ENCODE data around the gene GRIP1.

Gene GRIP1

DNA sequence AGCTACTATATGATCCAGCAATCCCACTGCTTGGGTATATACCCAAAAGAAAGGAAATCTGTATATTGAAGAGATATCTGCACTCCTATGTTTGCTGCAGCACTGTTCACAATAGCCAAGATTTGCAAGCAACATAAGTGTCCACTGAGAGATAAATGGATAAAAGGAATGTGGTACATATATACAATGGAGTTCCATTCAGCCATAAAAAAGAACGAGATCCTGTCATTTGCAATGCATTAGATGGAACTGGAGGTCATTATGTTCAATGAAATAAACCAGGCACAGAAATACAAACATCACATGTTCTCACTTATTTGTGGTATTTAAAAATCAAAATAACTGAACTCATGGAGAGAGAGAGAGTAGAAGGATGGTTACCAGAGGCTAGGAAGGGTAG lies 260.0 kb downstream of the GRIP1 start:
- no peaks in the 10 kb centered on the region for H3K9me3 ChIP-seq (ENCODE audit: control insufficient read depth, low read length)

DNA sequence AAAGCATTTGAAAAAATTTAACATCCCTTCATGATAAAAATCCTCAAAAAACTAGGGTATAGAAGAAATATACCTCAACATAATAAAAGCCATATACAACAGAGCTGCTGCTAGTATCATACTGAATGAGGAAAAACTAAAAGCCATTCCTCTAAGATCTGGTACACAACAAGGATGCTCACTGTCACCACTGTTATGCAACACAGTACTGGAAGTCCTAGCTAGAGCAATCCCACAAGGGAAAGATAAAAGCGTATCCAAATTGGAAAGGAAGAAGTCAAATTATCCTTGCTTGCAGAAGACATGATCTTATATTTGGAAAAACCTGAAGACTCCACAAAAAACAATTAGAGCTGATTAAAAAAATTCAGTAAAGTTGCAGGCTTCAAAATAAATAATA lies 261.7 kb downstream of the GRIP1 start:
- Histone ChIP-seq H3K4me2 (ENCODE audit: low read length) (no peak overlapping the region), H3K27me3 (ENCODE audit: control insufficient read depth, insufficient read depth, low read length) (no peaks in the 10 kb centered on the region), H3K27ac (no peak overlapping the region), H2AFZ (no peak overlapping the region), H3K79me2 (no peaks in the 10 kb centered on the region), H3K9ac (no peak overlapping the region), H3K4me3 (ENCODE audit: low read depth, low read length) (no peak overlapping the region), H3K4me1 (no peaks in the 10 kb centered on the region), H3K9me3 (ENCODE audit: control insufficient read depth, low read length) (no peaks in the 10 kb centered on the region), H3K36me3 (ENCODE audit: control insufficient read depth, insufficient read depth, low read length) (no peaks in the 10 kb centered on the region)
- TF ChIP-seq, protein P1, sequence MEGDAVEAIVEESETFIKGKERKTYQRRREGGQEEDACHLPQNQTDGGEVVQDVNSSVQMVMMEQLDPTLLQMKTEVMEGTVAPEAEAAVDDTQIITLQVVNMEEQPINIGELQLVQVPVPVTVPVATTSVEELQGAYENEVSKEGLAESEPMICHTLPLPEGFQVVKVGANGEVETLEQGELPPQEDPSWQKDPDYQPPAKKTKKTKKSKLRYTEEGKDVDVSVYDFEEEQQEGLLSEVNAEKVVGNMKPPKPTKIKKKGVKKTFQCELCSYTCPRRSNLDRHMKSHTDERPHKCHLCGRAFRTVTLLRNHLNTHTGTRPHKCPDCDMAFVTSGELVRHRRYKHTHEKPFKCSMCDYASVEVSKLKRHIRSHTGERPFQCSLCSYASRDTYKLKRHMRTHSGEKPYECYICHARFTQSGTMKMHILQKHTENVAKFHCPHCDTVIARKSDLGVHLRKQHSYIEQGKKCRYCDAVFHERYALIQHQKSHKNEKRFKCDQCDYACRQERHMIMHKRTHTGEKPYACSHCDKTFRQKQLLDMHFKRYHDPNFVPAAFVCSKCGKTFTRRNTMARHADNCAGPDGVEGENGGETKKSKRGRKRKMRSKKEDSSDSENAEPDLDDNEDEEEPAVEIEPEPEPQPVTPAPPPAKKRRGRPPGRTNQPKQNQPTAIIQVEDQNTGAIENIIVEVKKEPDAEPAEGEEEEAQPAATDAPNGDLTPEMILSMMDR (IDR thresholded peaks at IDR 0.05): no peak

More for the DNA sequence above, 260.0 kb downstream of the GRIP1 start:
- no peak overlapping the region for H3K4me3 ChIP-seq (ENCODE audit: low read depth, low read length)
- H3K36me3 ChIP-seq (ENCODE audit: control insufficient read depth, insufficient read depth, low read length): no peaks in the 10 kb centered on the region
- no peak overlapping the region for H3K9ac ChIP-seq
- TF ChIP-seq, protein P1 (IDR thresholded peaks at IDR 0.05): no peak
- no peaks in the 10 kb centered on the region for H3K4me1 ChIP-seq
- no peaks in the 10 kb centered on the region for H3K79me2 ChIP-seq
- H3K27ac ChIP-seq: no peak overlapping the region
- no peak overlapping the region for H3K4me2 ChIP-seq (ENCODE audit: low read length)
- no peaks in the 10 kb centered on the region for H3K27me3 ChIP-seq (ENCODE audit: control insufficient read depth, insufficient read depth, low read length)
- H2AFZ ChIP-seq: no peak overlapping the region

DNA sequence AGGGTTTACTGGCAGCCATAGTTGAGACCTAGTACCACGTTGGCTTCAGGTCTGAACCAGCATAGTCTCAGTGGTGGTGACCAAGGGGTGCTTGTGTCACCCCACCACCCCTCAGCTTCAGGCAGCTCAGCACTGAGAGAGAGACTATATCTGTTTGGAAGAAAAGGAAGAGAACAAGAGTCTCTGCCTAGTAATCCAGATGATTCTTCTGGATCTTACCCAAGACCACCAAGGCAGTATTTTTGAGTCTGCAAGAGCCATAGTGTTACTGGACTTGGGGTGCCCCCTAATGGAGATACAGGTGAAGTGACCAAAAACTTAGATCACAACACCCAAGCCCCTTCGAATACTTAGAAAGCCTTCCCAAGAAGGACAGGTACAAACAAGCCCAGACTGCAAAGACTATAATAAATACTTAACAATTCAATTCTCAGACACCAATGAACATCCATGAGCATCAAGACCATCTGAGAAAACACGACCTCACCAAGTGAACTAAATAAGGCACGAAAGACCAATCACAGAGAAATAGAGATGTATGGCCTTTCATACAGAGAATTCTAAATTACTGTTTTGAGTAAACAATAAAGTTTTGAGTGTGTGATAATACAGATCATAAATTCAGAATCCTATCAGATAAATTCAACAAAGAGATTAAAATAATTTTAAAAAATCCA lies 269.5 kb downstream of the GRIP1 start:
- TF ChIP-seq, protein P1 (IDR thresholded peaks at IDR 0.05): peak; percentile 38
- H3K79me2 ChIP-seq: no peaks in the 10 kb centered on the region
- no peak overlapping the region for H3K4me2 ChIP-seq (ENCODE audit: low read length)
- H3K27ac ChIP-seq: no peak overlapping the region
- H3K4me3 ChIP-seq (ENCODE audit: low read depth, low read length): no peak overlapping the region
- H2AFZ ChIP-seq: no peak overlapping the region
- no peaks in the 10 kb centered on the region for H3K4me1 ChIP-seq
- H3K36me3 ChIP-seq (ENCODE audit: control insufficient read depth, insufficient read depth, low read length): no peaks in the 10 kb centered on the region
- H3K9me3 ChIP-seq (ENCODE audit: control insufficient read depth, low read length): no peaks in the 10 kb centered on the region
- no peak overlapping the region for H3K9ac ChIP-seq
- H3K27me3 ChIP-seq (ENCODE audit: control insufficient read depth, insufficient read depth, low read length): no peaks in the 10 kb centered on the region

DNA sequence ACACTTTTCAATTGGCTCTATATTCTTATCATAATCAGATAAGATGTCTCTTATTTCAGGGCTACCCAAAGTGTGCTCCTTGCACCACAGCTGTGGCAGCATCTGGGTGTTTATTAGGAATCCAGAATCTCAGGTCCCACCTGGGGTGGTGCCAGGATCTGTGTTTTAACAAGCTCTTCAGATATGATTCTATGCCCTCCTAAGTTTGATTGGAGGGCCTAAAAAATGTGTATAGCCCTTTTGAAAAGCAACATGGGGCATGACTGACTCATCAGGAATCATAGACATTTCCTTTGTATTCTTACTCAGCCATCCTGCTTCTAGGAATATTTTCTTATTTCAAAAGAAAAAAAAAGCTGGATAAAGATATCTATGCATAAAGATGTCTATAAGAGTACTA lies 273.5 kb downstream of the GRIP1 start:
- Histone ChIP-seq H3K4me2 (ENCODE audit: low read length) (no peak overlapping the region), H3K27me3 (ENCODE audit: control insufficient read depth, insufficient read depth, low read length) (no peaks in the 10 kb centered on the region), H3K4me1 (no peaks in the 10 kb centered on the region), H3K9me3 (ENCODE audit: control insufficient read depth, low read length) (no peaks in the 10 kb centered on the region), H3K4me3 (ENCODE audit: low read depth, low read length) (no peak overlapping the region), H2AFZ (no peak overlapping the region), H3K79me2 (no peaks in the 10 kb centered on the region), H3K36me3 (ENCODE audit: control insufficient read depth, insufficient read depth, low read length) (no peaks in the 10 kb centered on the region), H3K27ac (no peak overlapping the region), H3K9ac (no peak overlapping the region)
- TF ChIP-seq, protein P1 (IDR thresholded peaks at IDR 0.05): no peak

DNA sequence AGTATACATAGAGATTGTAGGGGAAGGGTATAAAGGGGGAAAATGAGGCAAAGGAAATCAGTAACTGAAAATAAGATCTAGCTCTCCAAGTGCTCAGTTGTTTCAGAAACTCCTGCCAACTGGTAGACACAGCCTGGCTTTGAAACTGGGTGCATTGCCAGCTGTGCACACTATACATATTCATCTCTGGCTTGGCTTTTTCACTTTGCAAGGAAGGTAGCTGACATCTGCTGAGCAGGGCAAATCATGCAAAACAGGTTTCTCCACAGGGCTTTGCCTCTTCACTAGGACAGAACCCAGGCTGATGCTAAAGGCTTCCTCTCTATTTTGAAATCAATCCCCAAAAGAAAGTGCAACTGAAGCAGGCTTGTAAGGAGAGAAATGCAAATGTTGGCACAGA lies 275.1 kb downstream of the GRIP1 start:
- no peaks in the 10 kb centered on the region for H3K27me3 ChIP-seq (ENCODE audit: control insufficient read depth, insufficient read depth, low read length)
- no peak overlapping the region for H3K4me3 ChIP-seq (ENCODE audit: low read depth, low read length)
- no peak overlapping the region for H3K4me2 ChIP-seq (ENCODE audit: low read length)
- no peaks in the 10 kb centered on the region for H3K9me3 ChIP-seq (ENCODE audit: control insufficient read depth, low read length)
- H3K79me2 ChIP-seq: no peaks in the 10 kb centered on the region
- no peak overlapping the region for H2AFZ ChIP-seq
- no peak overlapping the region for H3K27ac ChIP-seq
- no peak overlapping the region for H3K9ac ChIP-seq
- TF ChIP-seq, protein P1 (IDR thresholded peaks at IDR 0.05): no peak
- no peaks in the 10 kb centered on the region for H3K4me1 ChIP-seq
- H3K36me3 ChIP-seq (ENCODE audit: control insufficient read depth, insufficient read depth, low read length): no peaks in the 10 kb centered on the region

Measured in parathyroid adenoma (tissue), 2 donors.